B cell (primary cell): ENCODE data around the gene C1orf52. TPM values are rescaled to one million over a fixed set of nuclear protein-coding genes. Genes with fewer than 3 reads are reported as not detected.

Experiments
- polyA plus RNA-seq: library from polyadenylated mRNA; depleted of rRNA; stranded (reverse); fragments of >200 nt; gene quantifications from 2 replicates; pipeline ENCODE4 v1.2.3, GENCODE V29; 2012
- small RNA-seq: library from RNA; depleted of rRNA; stranded (forward); fragments of <200 nt; gene quantifications from one replicate; pipeline ENCODE3, GENCODE V24; 2012; ENCODE audit warnings: low replicate concordance, low read depth; ENCODE audit not compliant: insufficient read length
- total RNA-seq, 2 donors: library from RNA; stranded (reverse); fragments of 120-200 nt in 1 of 2; gene quantifications; 1 replicate in 1 of 2; 2 replicates in 1 of 2; pipeline versions ENCODE4 v1.2.3 to v1.2.4, GENCODE V29; 2013 to 2022

The C1orf52 gene
- total and polyA plus RNA-seq, 2 donors (not counting 1 experiment from before 2014, with no cell fraction given): 29.9 to 45.3 TPM

Small RNAs within 50 kb of the gene (small RNA-seq; reads per million reads assigned to genes)
- gene RF00019: not detected

Other genes starting within 250 kb of the C1orf52 start
- gene MCOLN3, start 211.2 kb downstream of the C1orf52 start, total RNA-seq: 0.10 TPM in 1 of 2 replicates, not detected in the other
- 0.04 TPM in 1 of 2 replicates, not detected in the other for gene MCOLN3, start 211.2 kb downstream of the C1orf52 start, polyA plus RNA-seq
- 0.89 and 1.0 TPM in 2 replicates for gene SYDE2, start 58.6 kb downstream of the C1orf52 start, total RNA-seq
- 0.25 and 0.35 TPM in 2 replicates for gene SYDE2, start 58.6 kb downstream of the C1orf52 start, polyA plus RNA-seq
- gene BCL10, start 17.0 kb upstream of the C1orf52 start, total RNA-seq: 60.5 and 64.4 TPM in 2 replicates
- gene BCL10, start 17.0 kb upstream of the C1orf52 start, polyA plus RNA-seq: 26.2 and 43.6 TPM in 2 replicates
- not detected in 2 replicates for gene DDAH1, start 205.5 kb upstream of the C1orf52 start, total RNA-seq
- gene DDAH1, start 205.5 kb upstream of the C1orf52 start, polyA plus RNA-seq: 0.04 TPM in 1 of 2 replicates, not detected in the other